ENCODE results near the gene COL5A1. TPM values are rescaled to one million over a fixed set of nuclear protein-coding genes. Genes with fewer than 3 reads are reported as not detected.

COL5A1 gene
- total and polyA plus RNA-seq, 2 donors (not counting 1 experiment from before 2014, with no cell fraction given): 72.8 to 109 TPM

DNA sequence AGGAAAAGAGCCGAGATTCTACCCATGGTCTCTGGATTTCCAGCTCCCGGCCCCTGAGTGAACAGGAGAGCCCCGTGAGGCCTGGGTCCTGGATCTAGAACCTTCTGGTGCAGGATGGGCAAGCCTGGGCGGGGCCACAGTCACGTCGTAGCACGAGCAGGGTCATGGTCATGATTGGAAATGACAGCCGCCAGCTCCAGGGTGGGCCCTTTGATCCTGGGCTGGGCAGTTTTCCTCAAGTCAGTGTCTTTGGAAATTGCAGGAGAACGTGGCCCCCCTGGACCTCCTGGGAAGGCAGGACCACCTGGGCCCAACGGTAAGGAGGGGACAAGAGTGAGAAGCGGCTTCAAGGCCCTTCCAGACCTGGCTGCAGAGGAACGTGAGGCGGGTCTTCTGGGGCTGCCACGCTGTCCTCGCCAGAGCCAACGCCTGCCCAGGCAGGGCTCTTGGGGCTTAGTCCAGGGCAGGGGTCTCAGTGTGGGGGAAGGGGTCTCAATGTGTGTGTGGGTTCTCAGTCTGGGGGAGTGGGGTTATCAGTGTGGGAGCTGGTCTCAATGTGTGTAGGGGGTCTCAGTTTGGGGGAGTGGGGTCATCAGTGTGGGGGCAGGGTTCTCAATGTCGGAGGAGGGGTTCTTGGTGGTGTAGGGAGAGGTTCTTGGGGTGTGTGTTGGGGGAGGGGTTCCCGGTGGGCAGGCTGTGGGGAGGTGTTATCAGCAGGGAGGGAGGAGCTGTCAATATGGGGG is 241.6 kb downstream of the COL5A1 start:
- H3K9ac ChIP-seq (ENCODE audit: insufficient read depth, low read length): no peak overlapping the region
- H3K9me3 ChIP-seq (ENCODE audit: control insufficient read depth, insufficient read depth, low read depth, low read length): no peaks in the 10 kb centered on the region
- no peaks in the 10 kb centered on the region for H3K79me2 ChIP-seq (ENCODE audit: control insufficient read depth, insufficient read depth, low read length)
- no peaks in the 10 kb centered on the region for H4K20me1 ChIP-seq (ENCODE audit: control insufficient read depth, extremely low read depth, insufficient read depth, low read length)
- H3K4me3 ChIP-seq (replicated peaks in 1 of 4; ENCODE audit: control extremely low read depth in 1 of 4, insufficient read depth in 1 of 4, low read depth in 3 of 4, low read length in 4 of 4): no peak overlapping the region
- H3K4me2 ChIP-seq (ENCODE audit: extremely low read depth, insufficient read depth, low read length): no peak overlapping the region
- H3K27ac ChIP-seq (ENCODE audit: insufficient read depth, low read length): no peak overlapping the region
- DNase-seq (ENCODE audit: low read depth in 2 of 2): no peak
- no peak overlapping the region for H2AFZ ChIP-seq (ENCODE audit: low read length)
- TF ChIP-seq EZH2 (IDR thresholded peaks at IDR 0.05; ENCODE audit: low read length, missing control alignments): no peak
- TF ChIP-seq, protein P1, sequence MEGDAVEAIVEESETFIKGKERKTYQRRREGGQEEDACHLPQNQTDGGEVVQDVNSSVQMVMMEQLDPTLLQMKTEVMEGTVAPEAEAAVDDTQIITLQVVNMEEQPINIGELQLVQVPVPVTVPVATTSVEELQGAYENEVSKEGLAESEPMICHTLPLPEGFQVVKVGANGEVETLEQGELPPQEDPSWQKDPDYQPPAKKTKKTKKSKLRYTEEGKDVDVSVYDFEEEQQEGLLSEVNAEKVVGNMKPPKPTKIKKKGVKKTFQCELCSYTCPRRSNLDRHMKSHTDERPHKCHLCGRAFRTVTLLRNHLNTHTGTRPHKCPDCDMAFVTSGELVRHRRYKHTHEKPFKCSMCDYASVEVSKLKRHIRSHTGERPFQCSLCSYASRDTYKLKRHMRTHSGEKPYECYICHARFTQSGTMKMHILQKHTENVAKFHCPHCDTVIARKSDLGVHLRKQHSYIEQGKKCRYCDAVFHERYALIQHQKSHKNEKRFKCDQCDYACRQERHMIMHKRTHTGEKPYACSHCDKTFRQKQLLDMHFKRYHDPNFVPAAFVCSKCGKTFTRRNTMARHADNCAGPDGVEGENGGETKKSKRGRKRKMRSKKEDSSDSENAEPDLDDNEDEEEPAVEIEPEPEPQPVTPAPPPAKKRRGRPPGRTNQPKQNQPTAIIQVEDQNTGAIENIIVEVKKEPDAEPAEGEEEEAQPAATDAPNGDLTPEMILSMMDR (conservative IDR thresholded peaks at IDR 0.05 in 1 of 2, IDR thresholded peaks at IDR 0.05 in 1 of 2; ENCODE audit: low read depth in 1 of 2, low read length in 2 of 2): no peak
- no peaks in the 10 kb centered on the region for H3K27me3 ChIP-seq (ENCODE audit: control insufficient read depth, insufficient read depth, low read length)
- no peaks in the 10 kb centered on the region for H3K36me3 ChIP-seq (ENCODE audit: control insufficient read depth, insufficient read depth, low read length)
- no peaks in the 10 kb centered on the region for H3K4me1 ChIP-seq (ENCODE audit: control insufficient read depth, extremely low read depth, insufficient read depth, low read length)

DNA sequence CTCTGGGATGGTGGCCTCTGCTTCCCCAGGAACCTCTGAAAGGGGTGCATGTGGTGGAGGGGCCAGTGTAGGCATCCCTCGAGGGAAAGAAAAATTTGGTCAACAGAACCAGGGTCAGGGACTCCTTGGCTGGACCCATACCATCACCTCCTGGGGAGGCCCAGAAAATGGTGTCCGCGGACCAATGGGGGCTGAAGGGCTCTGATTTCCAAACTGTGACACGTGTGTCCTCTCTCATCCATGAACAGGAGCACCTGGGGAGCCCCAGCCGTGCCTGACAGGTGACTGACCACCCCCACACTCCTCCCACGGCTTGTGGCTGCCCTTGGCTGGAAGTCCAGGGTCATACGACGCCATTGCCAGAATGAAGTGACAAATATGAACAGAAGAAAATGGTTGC is 242.9 kb downstream of the COL5A1 start:
- Histone ChIP-seq H3K9me3 (ENCODE audit: control insufficient read depth, insufficient read depth, low read depth, low read length) (no peaks in the 10 kb centered on the region), H3K27me3 (ENCODE audit: control insufficient read depth, insufficient read depth, low read length) (no peaks in the 10 kb centered on the region), H2AFZ (ENCODE audit: low read length) (no peak overlapping the region), H3K4me1 (ENCODE audit: control insufficient read depth, extremely low read depth, insufficient read depth, low read length) (no peaks in the 10 kb centered on the region), H3K4me3 (replicated peaks in 1 of 4; ENCODE audit: control extremely low read depth in 1 of 4, insufficient read depth in 1 of 4, low read depth in 3 of 4, low read length in 4 of 4) (no peak overlapping the region), H4K20me1 (ENCODE audit: control insufficient read depth, extremely low read depth, insufficient read depth, low read length) (no peaks in the 10 kb centered on the region), H3K36me3 (ENCODE audit: control insufficient read depth, insufficient read depth, low read length) (no peaks in the 10 kb centered on the region), H3K9ac (ENCODE audit: insufficient read depth, low read length) (no peak overlapping the region), H3K79me2 (ENCODE audit: control insufficient read depth, insufficient read depth, low read length) (no peaks in the 10 kb centered on the region), H3K4me2 (ENCODE audit: extremely low read depth, insufficient read depth, low read length) (no peak overlapping the region), H3K27ac (ENCODE audit: insufficient read depth, low read length) (no peak overlapping the region)
- DNase-seq (ENCODE audit: low read depth in 2 of 2): no peak
- TF ChIP-seq EZH2 (IDR thresholded peaks at IDR 0.05; ENCODE audit: low read length, missing control alignments): no peak
- TF ChIP-seq, protein P1 (conservative IDR thresholded peaks at IDR 0.05 in 1 of 2, IDR thresholded peaks at IDR 0.05 in 1 of 2; ENCODE audit: low read depth in 1 of 2, low read length in 2 of 2): no peak

DNA sequence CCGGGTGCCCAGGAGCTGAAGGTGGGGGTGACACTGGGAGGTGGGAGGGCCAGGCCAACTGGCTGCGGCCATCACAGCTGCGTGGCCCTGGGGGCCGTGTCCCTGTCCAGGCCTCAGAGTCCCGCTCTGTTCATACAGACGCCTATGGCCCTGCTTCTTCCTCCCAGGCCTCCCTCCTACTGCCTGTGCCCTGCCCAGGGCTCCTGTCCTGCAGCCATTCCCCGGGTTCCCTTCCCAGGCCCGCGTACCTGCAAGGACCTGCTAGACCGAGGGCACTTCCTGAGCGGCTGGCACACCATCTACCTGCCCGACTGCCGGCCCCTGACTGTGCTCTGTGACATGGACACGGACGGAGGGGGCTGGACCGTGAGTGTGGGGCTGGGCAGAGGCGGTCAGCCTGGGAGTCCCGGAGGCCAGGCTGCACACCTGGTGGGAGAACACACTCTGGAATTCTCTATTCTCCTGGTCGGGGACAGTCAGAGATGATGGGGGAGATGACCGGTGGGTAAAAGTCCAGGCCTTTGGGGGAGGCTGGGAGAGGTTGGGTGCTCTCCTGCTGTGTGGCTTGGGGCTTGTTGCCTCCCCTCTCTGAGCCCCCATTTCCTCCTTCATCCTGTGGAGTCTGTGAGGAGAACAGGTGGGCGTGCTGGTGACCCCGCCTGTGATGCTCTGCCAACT is 243.5 kb downstream of the COL5A1 start:
- TF ChIP-seq, protein P1 (conservative IDR thresholded peaks at IDR 0.05 in 1 of 2, IDR thresholded peaks at IDR 0.05 in 1 of 2; ENCODE audit: low read depth in 1 of 2, low read length in 2 of 2): no peak
- no peak for TF ChIP-seq EZH2 (IDR thresholded peaks at IDR 0.05; ENCODE audit: low read length, missing control alignments)
- no peaks in the 10 kb centered on the region for H3K79me2 ChIP-seq (ENCODE audit: control insufficient read depth, insufficient read depth, low read length)
- no peaks in the 10 kb centered on the region for H4K20me1 ChIP-seq (ENCODE audit: control insufficient read depth, extremely low read depth, insufficient read depth, low read length)
- no peaks in the 10 kb centered on the region for H3K9me3 ChIP-seq (ENCODE audit: control insufficient read depth, insufficient read depth, low read depth, low read length)
- H3K9ac ChIP-seq (ENCODE audit: insufficient read depth, low read length): no peak overlapping the region
- no peaks in the 10 kb centered on the region for H3K36me3 ChIP-seq (ENCODE audit: control insufficient read depth, insufficient read depth, low read length)
- H2AFZ ChIP-seq (ENCODE audit: low read length): no peak overlapping the region
- no peaks in the 10 kb centered on the region for H3K27me3 ChIP-seq (ENCODE audit: control insufficient read depth, insufficient read depth, low read length)
- DNase-seq (ENCODE audit: low read depth in 2 of 2): no peak
- no peaks in the 10 kb centered on the region for H3K4me1 ChIP-seq (ENCODE audit: control insufficient read depth, extremely low read depth, insufficient read depth, low read length)
- no peak overlapping the region for H3K27ac ChIP-seq (ENCODE audit: insufficient read depth, low read length)
- H3K4me2 ChIP-seq (ENCODE audit: extremely low read depth, insufficient read depth, low read length): no peak overlapping the region
- no peak overlapping the region for H3K4me3 ChIP-seq (replicated peaks in 1 of 4; ENCODE audit: control extremely low read depth in 1 of 4, insufficient read depth in 1 of 4, low read depth in 3 of 4, low read length in 4 of 4)

Data from fibroblast of lung (primary cell).